K562 (cell line): ENCODE data around the gene MRPL58. TPM values are rescaled to one million over a fixed set of nuclear protein-coding genes. Genes with fewer than 3 reads are reported as not detected.

Experiments used
- ATAC-seq: fragments of 200-7000 bp; cut with Tn5 transposase; 3 replicates; pipeline ENCODE4 v1.9.1; 2020; ENCODE audit warnings: moderate library complexity
- BruUV-seq: library from RNA; stranded (reverse); fragments of 400-500 nt; replicated peaks from 2 replicates; lab custom pipeline; 2021; lab: Mats Ljungman, UMichigan
- CTCF ChIA-PET: fragments of 300-600 bp; formaldehyde crosslinking; extraction: SDS; loops from one replicate; lab custom pipeline; 2021; ENCODE audit warnings: low intra/inter-chr PET ratio; lab: Yijun Ruan, JAX
- POLR2A ChIA-PET: fragments of 300-600, 350-650 bp; sonication (Branson Sonifier 250); formaldehyde crosslinking; extraction: SDS; loops from one replicate; lab custom pipeline; 2021; ENCODE audit warnings: antibody characterized with exemption, inconsistent platforms; lab: Yijun Ruan, JAX
- DNase-seq, 4 experiments: peaks; one replicate each; pipeline versions ENCODE4 v3.0.0 to v3.0.0-alpha.2; 2011 to 2018; ENCODE audit warnings: low spot score in 3 of 4, mixed read lengths in 3 of 4; ENCODE audit errors: extremely low read depth in 1 of 4
- FAIRE-seq: peaks from 2 replicates; lab custom pipeline; 2011; peaks lifted over from hg19 to GRCh38; lab: Jason Lieb, UNC
- H2AFZ ChIP-seq: 2 replicates; pipeline ENCODE4 v1.6.0; 2011; ENCODE audit warnings: low read depth, low read length, control low read depth, inconsistent platforms
- H3K27ac ChIP-seq: fragments of 200-600 bp; 3 replicates; pipeline ENCODE4 v1.8.0; 2011; ENCODE audit warnings: low read depth, mild to moderate bottlenecking, control low read depth, inconsistent platforms, low read length, moderate library complexity, mixed read lengths; ENCODE audit errors: extremely low read depth
- H3K27me3 ChIP-seq, 2 experiments: fragments of 300-600 bp in 1 of 2; 2 replicates in 1 of 2; 3 replicates in 1 of 2; pipeline versions ENCODE4 v1.6.0 to v1.8.0; 2011; ENCODE audit warnings: inconsistent platforms in 2 of 2, low read length in 2 of 2, mild to moderate bottlenecking in 1 of 2, mixed read lengths in 1 of 2, moderate library complexity in 1 of 2; ENCODE audit not compliant: control insufficient read depth in 2 of 2, insufficient read depth in 2 of 2
- H3K36me3 ChIP-seq: fragments of 300-600 bp; 3 replicates; pipeline ENCODE4 v1.8.0; 2011; ENCODE audit warnings: mild to moderate bottlenecking, low read length, inconsistent platforms; ENCODE audit not compliant: control insufficient read depth, insufficient read depth
- H3K4me1 ChIP-seq, 2 experiments: fragments of 200-600 bp in 1 of 2; replicated peaks in 1 of 2; 2 replicates in 1 of 2; 3 replicates in 1 of 2; pipeline versions ENCODE4 v1.5.1 to v1.8.0; 2011; ENCODE audit warnings: inconsistent platforms in 2 of 2, low read length in 2 of 2, mild to moderate bottlenecking in 1 of 2, mixed read lengths in 1 of 2, moderate library complexity in 1 of 2; ENCODE audit not compliant: control insufficient read depth in 2 of 2, insufficient read depth in 2 of 2
- H3K4me2 ChIP-seq: 2 replicates; pipeline ENCODE4 v1.6.1; 2011; ENCODE audit warnings: low read length, control low read depth, inconsistent platforms, mixed read lengths; ENCODE audit not compliant: insufficient read depth
- H3K4me3 ChIP-seq: fragments of 200-600 bp; sonication (generic), shearing (Covaris generic); 2 replicates; pipeline ENCODE4 v1.5.1; 2016; ENCODE audit warnings: control low read depth, inconsistent platforms
- H3K79me2 ChIP-seq: fragments of 200-600 bp; 3 replicates; pipeline ENCODE4 v1.8.0; 2011; ENCODE audit warnings: low read length, inconsistent platforms; ENCODE audit not compliant: control insufficient read depth, insufficient read depth
- H3K9ac ChIP-seq, 2 experiments: 2 replicates each; pipeline versions ENCODE4 v1.6.0 to v1.6.1; 2011; ENCODE audit warnings: low read depth in 2 of 2, low read length in 2 of 2, control low read depth in 1 of 2, inconsistent platforms in 1 of 2, mild to moderate bottlenecking in 1 of 2, mixed read lengths in 1 of 2; ENCODE audit not compliant: insufficient read depth in 1 of 2
- H3K9me1 ChIP-seq: one replicate; pipeline ENCODE4 v1.6.0; 2011; ENCODE audit warnings: inconsistent platforms, mild to moderate bottlenecking, low read length, moderate library complexity; ENCODE audit not compliant: control insufficient read depth, insufficient read depth
- H3K9me3 ChIP-seq: replicated peaks from 2 replicates; pipeline ENCODE4 v1.5.1; 2011; ENCODE audit warnings: low read depth, low read length, inconsistent platforms; ENCODE audit not compliant: control insufficient read depth, insufficient read depth
- H4K20me1 ChIP-seq: replicated peaks from 2 replicates; pipeline ENCODE4 v1.6.1; 2011; ENCODE audit warnings: low read length, inconsistent platforms, mixed read lengths; ENCODE audit not compliant: control insufficient read depth, insufficient read depth
- ARHGAP35 ChIP-seq: fragments of 450-650 bp; IDR thresholded peaks from 2 replicates; pipeline ENCODE4 v1.6.1; 2018; ENCODE audit not compliant: partially characterized antibody
- BRCA1 ChIP-seq, 2 experiments: fragments of 450-650 bp in 1 of 2; sonication (generic) in 1 of 2; formaldehyde crosslinking in 1 of 2; IDR thresholded peaks; 2 replicates each; pipeline versions ENCODE4 v1.5.0 to v1.6.1; 2017 to 2020; ENCODE audit warnings: mild to moderate bottlenecking in 1 of 2, missing genetic modification reagents in 1 of 2
- CBFA2T3 ChIP-seq: fragments of 450-650 bp; IDR thresholded peaks from 2 replicates; pipeline ENCODE4 v1.6.1; 2017
- CBX2 ChIP-seq: fragments of 200-600 bp; sonication (generic); IDR thresholded peaks from one replicate; pipeline ENCODE4 v1.6.1; 2012; ENCODE audit warnings: mild to moderate bottlenecking, low read length, inconsistent platforms; ENCODE audit not compliant: insufficient read depth, poor library complexity, severe bottlenecking
- CREB5 ChIP-seq: fragments of 250-450 bp; sonication (Bioruptor Pico); IDR thresholded peaks from 2 replicates; pipeline ENCODE4 v1.5.0; 2020; ENCODE audit warnings: mild to moderate bottlenecking
- CTCF ChIP-seq, 3 experiments: IDR thresholded peaks in 2 of 3; conservative IDR thresholded peaks in 1 of 3; 2 replicates each; pipeline ENCODE4 v1.5.1; 2011 to 2012; ENCODE audit warnings: low read length in 3 of 3, mild to moderate bottlenecking in 3 of 3, control low read depth in 2 of 3, improper control_type of control experiment in 1 of 3, inconsistent platforms in 1 of 3, low read depth in 1 of 3, mixed read lengths in 1 of 3, moderate library complexity in 1 of 3; ENCODE audit not compliant: insufficient read depth in 2 of 3
- MXD1 ChIP-seq: fragments of 250-450 bp; sonication (Bioruptor Pico); IDR thresholded peaks from 2 replicates; pipeline ENCODE4 v1.8.0; 2021; ENCODE audit warnings: borderline replicate concordance, mild to moderate bottlenecking, moderate library complexity; ENCODE audit not compliant: poor library complexity, severe bottlenecking
- SLC30A9 ChIP-seq: fragments of 250-450 bp; sonication (Bioruptor Pico); IDR thresholded peaks from 2 replicates; pipeline ENCODE4 v1.8.0; 2022; ENCODE audit warnings: mild to moderate bottlenecking, moderate library complexity
- TEAD1 ChIP-seq, 2 experiments: fragments of 450-650 bp in 1 of 2; sonication (generic) in 1 of 2; formaldehyde crosslinking; IDR thresholded peaks; 2 replicates each; pipeline versions ENCODE4 v1.4.0 to v1.8.0; 2020 to 2022; ENCODE audit warnings: mild to moderate bottlenecking in 2 of 2, missing genetic modification reagents in 1 of 2
- ZBTB8A ChIP-seq: fragments of 450-650 bp; IDR thresholded peaks from 2 replicates; pipeline ENCODE4 v1.6.1; 2018; ENCODE audit warnings: mild to moderate bottlenecking, moderate library complexity; ENCODE audit not compliant: partially characterized antibody
- ZNF146 ChIP-seq: IDR thresholded peaks from one replicate; pipeline ENCODE4 v1.6.1; 2018; ENCODE audit warnings: missing compliant biosample characterization; ENCODE audit not compliant: unreplicated experiment
- ZNF184 ChIP-seq: sonication (generic); formaldehyde crosslinking; IDR thresholded peaks from 2 replicates; pipeline ENCODE4 v1.5.0; 2020; ENCODE audit warnings: missing genetic modification reagents
- WGBS: fragments of 100-300 bp; shearing (Covaris generic); methylation state at CpG from one replicate; pipeline ENCODE4 v1.1.6; 2016; ENCODE audit warnings: low coverage, mixed read lengths; ENCODE audit not compliant: insufficient coverage; ENCODE audit errors: missing lambda C conversion rate; 5-methylcytosine and 5-hydroxymethylcytosine counted together
- in situ Hi-C: fragments of 300-500 bp; cut with MboI; formaldehyde crosslinking; loops from 4 replicates; pipeline ENCODE4 v1.15.0; 2018; ENCODE audit warnings: inconsistent platforms, mixed read lengths
- intact Hi-C: fragments of 100-400 bp; cut with micrococcal nuclease; formaldehyde crosslinking; loops from 2 replicates; pipeline ENCODE4 v1.14.2; 2022
- polyA plus RNA-seq, 8 experiments: library from polyadenylated mRNA; depleted of rRNA in 4 of 8; stranded (reverse) in 5 of 8; unstranded in 3 of 8; fragments of >200 nt; fragmentation: Nextera tagmentation in 2 of 8; fragmentation: Illumina TruSeq in 1 of 8; extraction: Ambion mirVana in 2 of 8; extraction: Trizol in 1 of 8; gene quantifications; 2 replicates each; pipeline versions ENCODE4 v1.2.1 to v1.2.3, GENCODE V29; 2011 to 2014; ENCODE audit warnings: inconsistent platforms in 1 of 8, missing spikeins in 1 of 8
- total RNA-seq, 7 experiments: library from RNA; depleted of rRNA in 6 of 7; stranded (reverse); fragments of >200 nt in 6 of 7; fragmentation: Illumina TruSeq in 2 of 7; extraction: Trizol in 2 of 7; gene quantifications; 2 replicates each; pipeline versions ENCODE4 v1.2.1 to v1.2.3, GENCODE V29; 2011 to 2021; ENCODE audit warnings: low replicate concordance in 1 of 7
- TF ChIP-seq, protein P1 (sequence below): sonication (generic); formaldehyde crosslinking; IDR thresholded peaks from 2 replicates; pipeline ENCODE4 v1.9.0; 2022; ENCODE audit warnings: mild to moderate bottlenecking, missing genetic modification reagents

MRPL58 gene
- total and polyA plus RNA-seq, 9 of the 15 experiments (the other 6 are each of a cell fraction or from before 2014, with no cell fraction given), result 30.8 to 107 (median 72.4) TPM

GRCh38 chr17:75067856-75068255 is 55.4 kb downstream of the MRPL58 start:
- Histone ChIP-seq H3K27me3 (no peaks in the 10 kb centered on the region), H3K9me3 (no peaks in the 10 kb centered on the region), H3K9ac (peak overlapping the region in 1 of 2 experiments; percentile 36; a peak in 1 of 4 replicates), H3K4me2 (no peak overlapping the region), H3K79me2 (no peaks in the 10 kb centered on the region), H4K20me1 (0 out of 2 replicates have a peak, but pooled peaks cover 3% of the 10 kb centered on the region), H3K9me1 (no peaks in the 10 kb centered on the region), H2AFZ (no peak overlapping the region), H3K4me1 (peaks cover 14 to 15% of the 10 kb centered on the region in 2 experiments; a peak in 4 of 5 replicates), H3K36me3 (peaks cover 25% of the 10 kb centered on the region; the same call in 2 of the 3 replicates), H3K4me3 (no peak overlapping the region), H3K27ac (no peak overlapping the region)
- ChIA-PET CTCF (no interaction called here), POLR2A (interaction anchor here (1.3 kb wide), 1 partner anchor 24 kb away, joined by 3 read pairs; no protein-coding TSS in a partner anchor)
- no peak for ATAC-seq
- in situ Hi-C loops, result no loop called here
- intact Hi-C loops, result no loop called here
- DNase-seq, result no peak
- FAIRE-seq, result no peak
- 71% methylated on average over 3 of the region's 4 CpGs for WGBS
- no TSS peak for BruUV-seq
- TF ChIP-seq, protein P1, sequence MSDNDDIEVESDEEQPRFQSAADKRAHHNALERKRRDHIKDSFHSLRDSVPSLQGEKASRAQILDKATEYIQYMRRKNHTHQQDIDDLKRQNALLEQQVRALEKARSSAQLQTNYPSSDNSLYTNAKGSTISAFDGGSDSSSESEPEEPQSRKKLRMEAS (CRISPR knock-in tag), result no peak
- TF ChIP-seq CTCF (IDR thresholded peaks at IDR 0.05 in 2 of 3, conservative IDR thresholded peaks at IDR 0.05 in 1 of 3; ENCODE audit: insufficient read depth in 2 of 3, low read depth in 1 of 3, low read length in 3 of 3), result no peak
- no peak for TF ChIP-seq SLC30A9 (CRISPR knock-in tag)
- no peak for TF ChIP-seq CBFA2T3
- TF ChIP-seq ARHGAP35, result no peak
- TF ChIP-seq ZBTB8A, result no peak
- TF ChIP-seq MXD1 (CRISPR knock-in tag), result no peak
- no peak for TF ChIP-seq TEAD1 (CRISPR knock-in tag; IDR thresholded peaks at IDR 0.05)
- TF ChIP-seq BRCA1 (IDR thresholded peaks at IDR 0.05), result no peak
- TF ChIP-seq BRCA1 (CRISPR knock-in tag; IDR thresholded peaks at IDR 0.05), result no peak
- no peak for TF ChIP-seq ZNF184 (CRISPR knock-in tag)
- TF ChIP-seq CBX2, result no peak
- no peak for TF ChIP-seq ZNF146 (CRISPR knock-in tag)
- TF ChIP-seq CREB5 (CRISPR knock-in tag), result no peak
